ENCODE results near the gene SLC25A33. TPM values are rescaled to one million over a fixed set of nuclear protein-coding genes. Genes with fewer than 3 reads are reported as not detected.

The SLC25A33 gene
- total RNA-seq, 6 experiments from 2014 or later: 3.5 to 26.5 (median 8.2) TPM

GRCh38 chr1:9544926-9545325, 5.7 kb downstream of the SLC25A33 start:
- Histone ChIP-seq H3K4me3 (no peak overlapping the region), H3K27me3 (no peaks in the 10 kb centered on the region), H3K36me3 (no peaks in the 10 kb centered on the region), H3K27ac (no peak overlapping the region), H3K9me3 (no peaks in the 10 kb centered on the region), H3K4me1 (peaks cover 2 to 67% (median 14%) of the 10 kb centered on the region in 4 donors)
- 46% methylated on average over 3 of the region's 3 CpGs for WGBS (ENCODE audit: insufficient coverage, low coverage, low lambda C conversion rate, missing lambda C conversion rate)
- intact Hi-C loops (cut with DNase I): loop anchor here in 1 of 2 donors (10.0 kb wide), 1 partner anchor 50 kb away; no protein-coding TSS in a partner anchor
- DNase-seq (no peak), ATAC-seq (no peak)
- TF ChIP-seq POLR2A (IDR thresholded peaks at IDR 0.05) (no peak), CTCF (IDR thresholded peaks at IDR 0.05) (no peak)

GRCh38 chr1:9549955-9550546, 10.8 kb downstream of the SLC25A33 start:
- 37% methylated on average over 6 of the region's 6 CpGs for WGBS (ENCODE audit: insufficient coverage, low coverage, low lambda C conversion rate, missing lambda C conversion rate)
- no peaks in the 10 kb centered on the region for H3K36me3 ChIP-seq
- peak overlapping the region in 1 of 3 donors; percentile 28 for H3K4me3 ChIP-seq
- peak in 1 of 3 donors; percentile 71 for DNase-seq
- peaks cover 2 to 78% (median 22%) of the 10 kb centered on the region in 4 donors for H3K4me1 ChIP-seq
- intact Hi-C loops (cut with DNase I): loop anchor here in 1 of 2 donors (10.0 kb wide), 1 partner anchor 55 kb away; no protein-coding TSS in a partner anchor
- H3K9me3 ChIP-seq: no peaks in the 10 kb centered on the region
- H3K27ac ChIP-seq: peak overlapping the region in 2 of 3 donors; percentile 67 to 77
- ATAC-seq: peak; percentile 67 to 78 (median 72)
- no peak for TF ChIP-seq CTCF (IDR thresholded peaks at IDR 0.05)
- no peak for TF ChIP-seq POLR2A (IDR thresholded peaks at IDR 0.05)
- no peaks in the 10 kb centered on the region for H3K27me3 ChIP-seq

DNA sequence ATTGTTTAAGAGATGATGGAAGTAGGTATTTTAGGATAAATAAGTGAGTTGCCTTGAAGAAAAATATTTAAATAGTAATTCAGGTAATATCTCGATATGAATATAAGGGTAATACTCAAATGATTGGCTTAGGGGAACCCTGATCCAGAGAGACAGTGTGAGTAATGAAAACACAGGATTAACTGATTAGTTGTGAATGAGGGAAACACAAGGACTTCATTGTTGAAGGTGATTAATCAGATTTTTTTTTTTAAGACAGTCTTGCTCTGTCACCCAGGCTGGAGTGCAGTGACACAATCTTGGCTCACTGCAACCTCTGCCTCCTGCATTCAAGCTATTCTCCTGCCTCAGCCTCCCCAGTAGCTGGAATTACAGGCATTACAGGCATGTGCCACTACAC, 12.7 kb downstream of the SLC25A33 start:
- no peak for TF ChIP-seq POLR2A (IDR thresholded peaks at IDR 0.05)
- TF ChIP-seq CTCF (IDR thresholded peaks at IDR 0.05): no peak
- Histone ChIP-seq H3K4me3 (no peak overlapping the region), H3K27ac (peak overlapping the region in 1 of 3 donors; percentile 14), H3K27me3 (no peaks in the 10 kb centered on the region), H3K9me3 (no peaks in the 10 kb centered on the region), H3K36me3 (peaks cover 0 to 7% (median 3%) of the 10 kb centered on the region in 4 donors), H3K4me1 (peaks cover 2 to 83% (median 25%) of the 10 kb centered on the region in 4 donors)
- no peak for ATAC-seq
- intact Hi-C loops (cut with DNase I): no loop called here
- 100% methylated on average over 1 of the region's 1 CpG for WGBS (ENCODE audit: insufficient coverage, low coverage, low lambda C conversion rate, missing lambda C conversion rate)
- DNase-seq: no peak

- H3K36me3 ChIP-seq: peaks cover 0 to 20% (median 7%) of the 10 kb centered on the region in 4 donors
- no peaks in the 10 kb centered on the region for H3K9me3 ChIP-seq
- peak; percentile 52 to 82 (median 70) for ATAC-seq
- DNase-seq: peak; percentile 74 to 90 (median 86)
- H3K27me3 ChIP-seq: no peaks in the 10 kb centered on the region
- no peak overlapping the region for H3K4me3 ChIP-seq
- H3K27ac ChIP-seq: peak overlapping the region; percentile 80 to 84 (median 83)
- peaks cover 2 to 74% (median 23%) of the 10 kb centered on the region in 4 donors for H3K4me1 ChIP-seq
- TF ChIP-seq POLR2A (IDR thresholded peaks at IDR 0.05): peak; percentile 41
- no peak for TF ChIP-seq CTCF (IDR thresholded peaks at IDR 0.05)
- intact Hi-C loops (cut with DNase I): no loop called here
- 44% methylated on average over 4 of the region's 4 CpGs for WGBS (ENCODE audit: insufficient coverage, low coverage, low lambda C conversion rate, missing lambda C conversion rate)
These were observed 14.5 kb downstream of the SLC25A33 start for GRCh38 chr1:9553736-9554144.

Data from right lobe of liver (tissue), 6 donors.